ENCODE data around the gene SERPINB10.

Gene SERPINB10

GRCh38 chr18:63907664-63908063 is at the start of gene SERPINB10:
TSS of gene SERPINB10 (plus strand) at chr18:63907958. CDS start at chr18:63915511, 7,553 bp downstream.
- DNase-seq (ENCODE audit: low read depth), result no peak

GRCh38 chr18:63858456-63858855 is 49.3 kb upstream of the SERPINB10 start:
- no peak for DNase-seq (ENCODE audit: low read depth)

GRCh38 chr18:63859781-63860475 is 47.8 kb upstream of the SERPINB10 start:
- no peak for DNase-seq (ENCODE audit: low read depth)

- DNase-seq (ENCODE audit: low read depth), result no peak
Measured at GRCh38 chr18:63860531-63860930, 47.2 kb upstream of the SERPINB10 start.

GRCh38 chr18:63867368-63868125 is 40.2 kb upstream of the SERPINB10 start:
- DNase-seq (ENCODE audit: low read depth), result no peak

- no peak for DNase-seq (ENCODE audit: low read depth)
Measured at GRCh38 chr18:63868546-63868945, 39.2 kb upstream of the SERPINB10 start.

- DNase-seq (ENCODE audit: low read depth), result no peak
Measured at GRCh38 chr18:63869374-63869773, 38.4 kb upstream of the SERPINB10 start.

- no peak for DNase-seq (ENCODE audit: low read depth)
Measured at GRCh38 chr18:63869851-63870250, 37.9 kb upstream of the SERPINB10 start.

- no peak for DNase-seq (ENCODE audit: low read depth)
Measured at GRCh38 chr18:63871836-63872235, 35.9 kb upstream of the SERPINB10 start.

GRCh38 chr18:63872586-63872985 is 35.2 kb upstream of the SERPINB10 start:
- DNase-seq (ENCODE audit: low read depth), result no peak

- no peak for DNase-seq (ENCODE audit: low read depth)
Measured at GRCh38 chr18:63878343-63878742, 29.4 kb upstream of the SERPINB10 start.

- no peak for DNase-seq (ENCODE audit: low read depth)
Measured at GRCh38 chr18:63878925-63879324, 28.8 kb upstream of the SERPINB10 start.

GRCh38 chr18:63879709-63880108 is 28.0 kb upstream of the SERPINB10 start:
- DNase-seq (ENCODE audit: low read depth), result no peak

GRCh38 chr18:63881851-63882250 is 25.9 kb upstream of the SERPINB10 start:
- no peak for DNase-seq (ENCODE audit: low read depth)

- no peak for DNase-seq (ENCODE audit: low read depth)
Measured at GRCh38 chr18:63882333-63883141, 25.2 kb upstream of the SERPINB10 start.

GRCh38 chr18:63883617-63884016 is 24.1 kb upstream of the SERPINB10 start:
- no peak for DNase-seq (ENCODE audit: low read depth)

- no peak for DNase-seq (ENCODE audit: low read depth)
Measured at GRCh38 chr18:63887424-63887823, 20.3 kb upstream of the SERPINB10 start, which contains the start of gene SERPINB2. TSS of gene SERPINB2 (plus strand) at chr18:63887705. CDS start at chr18:63891445, 3,740 bp downstream.

GRCh38 chr18:63888470-63889190 is 19.1 kb upstream of the SERPINB10 start:
- no peak for DNase-seq (ENCODE audit: low read depth)

- DNase-seq (ENCODE audit: low read depth), result no peak
Measured at GRCh38 chr18:63889626-63890025, 18.1 kb upstream of the SERPINB10 start.

- no peak for DNase-seq (ENCODE audit: low read depth)
Measured at GRCh38 chr18:63890237-63890949, 17.4 kb upstream of the SERPINB10 start.

- no peak for DNase-seq (ENCODE audit: low read depth)
Measured at GRCh38 chr18:63890950-63891304, 16.8 kb upstream of the SERPINB10 start.

Data from stimulated activated CD8-positive, alpha-beta memory T cell treated with anti-CD3 and anti-CD28 coated beads, Interleukin-4, amount 100 ng/mL, for 24 hours (primary cell).